GM18511 (cell line): Measurements from ENCODE around the gene TGFB1I1.
A peak's percentile ranks its signal among the peaks of the same experiment; 100 is the strongest.
"Not testable (repeated sequence)": the region's sequence is repeated elsewhere in the genome, so short reads cannot be mapped to it uniquely, and the experiment has no call there.

ENCODE experiments used
- ATAC-seq: cut with Tn5 transposase; IDR thresholded peaks from one replicate; pipeline ENCODE4 v1.9.1; 2021; ENCODE audit warnings: mild to moderate bottlenecking, moderate library complexity; ENCODE audit not compliant: unreplicated experiment

Gene TGFB1I1

DNA sequence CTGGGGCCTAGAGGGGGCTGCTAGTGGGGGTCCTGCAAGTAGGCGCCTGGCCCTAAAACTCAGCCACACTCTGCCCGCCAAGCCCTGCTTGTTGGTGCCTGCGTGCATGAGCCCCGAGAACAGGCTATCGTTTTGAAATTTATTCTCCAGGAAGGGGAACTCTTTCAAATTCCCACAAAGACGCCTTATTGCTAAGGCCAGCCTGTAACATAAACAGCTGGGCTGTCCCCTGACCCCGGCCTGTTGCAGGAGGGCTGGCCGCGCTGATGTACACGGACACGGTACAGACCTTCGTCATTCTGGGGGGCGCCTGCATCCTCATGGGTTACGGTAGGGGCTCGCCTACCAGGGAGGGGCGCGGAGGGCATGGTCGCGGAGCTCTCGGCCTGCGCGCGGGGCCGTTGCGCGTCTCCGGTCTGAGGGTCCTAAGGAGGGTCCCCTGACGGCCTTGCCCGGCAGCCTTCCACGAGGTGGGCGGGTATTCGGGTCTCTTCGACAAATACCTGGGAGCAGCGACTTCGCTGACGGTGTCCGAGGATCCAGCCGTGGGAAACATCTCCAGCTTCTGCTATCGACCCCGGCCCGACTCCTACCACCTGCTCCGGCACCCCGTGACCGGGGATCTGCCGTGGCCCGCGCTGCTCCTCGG is 15.2 kb downstream of the TGFB1I1 start:
- peak; percentile 3 for ATAC-seq

GRCh38 chr16:31487720-31488467 is 15.9 kb downstream of the TGFB1I1 start:
- ATAC-seq, result peak; percentile 85

GRCh38 chr16:31488468-31489297 is 16.7 kb downstream of the TGFB1I1 start:
- no peak for ATAC-seq

DNA sequence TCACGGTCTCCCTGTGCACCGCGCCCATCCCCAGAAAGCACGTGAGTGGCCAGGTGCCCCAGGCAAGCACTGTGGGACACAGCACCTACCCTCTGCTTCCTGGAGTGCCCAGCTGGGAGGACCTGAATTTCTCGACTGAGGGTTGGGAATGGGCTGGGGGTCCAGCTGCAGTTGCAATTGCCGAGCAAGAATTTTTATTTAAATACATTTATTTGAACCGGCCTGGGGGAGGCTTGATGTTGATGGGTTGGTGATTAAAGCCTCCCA is 17.3 kb downstream of the TGFB1I1 start:
- no peak for ATAC-seq

DNA sequence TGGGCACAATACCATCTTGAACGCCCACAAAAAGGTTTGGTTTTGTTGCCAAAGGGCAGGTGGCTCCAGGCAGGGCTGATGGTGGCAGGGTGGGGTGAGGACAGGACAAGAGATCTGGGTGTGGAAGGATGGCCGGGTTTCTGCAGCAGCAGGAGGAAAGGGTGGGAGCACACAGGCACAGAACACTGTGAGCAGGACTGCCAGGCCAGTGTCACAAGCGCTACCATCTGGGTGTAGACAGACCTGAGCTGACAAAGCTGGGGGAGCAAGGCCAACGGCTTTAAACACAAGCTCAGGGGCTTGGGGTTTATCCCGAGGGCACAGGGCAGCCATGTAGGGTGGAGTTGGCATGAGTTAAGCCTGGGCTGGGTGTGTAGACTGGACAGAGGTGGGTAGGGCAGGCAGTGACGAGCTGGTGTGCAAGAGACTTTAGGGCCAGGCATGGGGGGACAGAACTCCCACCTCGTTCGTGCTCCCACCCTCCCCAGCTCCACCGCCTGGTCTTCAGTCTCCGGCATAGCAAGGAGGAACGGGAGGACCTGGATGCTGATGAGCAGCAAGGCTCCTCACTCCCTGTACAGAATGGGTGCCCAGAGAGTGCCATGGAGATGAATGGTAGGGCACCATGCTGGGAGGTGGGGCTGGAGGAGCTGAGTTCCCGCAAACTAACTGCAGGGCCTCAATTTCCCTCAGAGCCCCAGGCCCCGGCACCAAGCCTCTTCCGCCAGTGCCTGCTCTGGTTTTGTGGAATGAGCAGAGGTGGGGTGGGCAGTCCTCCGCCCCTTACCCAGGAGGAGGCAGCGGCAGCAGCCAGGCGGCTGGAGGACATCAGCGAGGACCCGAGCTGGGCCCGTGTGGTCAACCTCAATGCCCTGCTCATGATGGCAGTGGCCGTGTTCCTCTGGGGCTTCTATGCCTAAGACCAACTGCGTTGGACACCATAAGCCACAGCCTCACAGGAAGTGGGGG is 17.9 kb downstream of the TGFB1I1 start:
- ATAC-seq, result no peak

- ATAC-seq, result no peak
These were observed 19.9 kb downstream of the TGFB1I1 start for GRCh38 chr16:31491778-31492418.

- ATAC-seq, result no peak
These were observed 21.7 kb downstream of the TGFB1I1 start for GRCh38 chr16:31493506-31494125.

DNA sequence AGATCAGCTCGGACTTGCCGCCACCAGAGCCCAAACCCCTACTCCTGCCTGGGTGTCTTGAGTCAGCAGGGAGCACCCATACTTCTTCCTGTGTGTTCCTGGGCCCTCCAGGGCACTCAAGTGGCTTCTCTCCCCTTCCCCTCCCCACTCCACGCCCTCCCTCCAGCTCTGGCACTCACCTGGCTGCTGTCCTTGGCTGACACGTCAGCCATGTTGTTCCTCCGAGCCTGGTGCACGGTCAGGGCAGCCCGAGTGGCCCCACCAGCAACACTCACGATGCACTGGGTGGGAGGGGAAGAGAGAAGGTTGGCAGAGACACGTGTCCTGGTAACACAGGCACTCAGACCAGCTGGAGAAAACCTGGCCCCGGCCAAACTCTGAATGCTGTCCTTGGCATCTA is 24.7 kb downstream of the TGFB1I1 start:
- ATAC-seq, result no peak

GRCh38 chr16:31498493-31498892 is 26.5 kb downstream of the TGFB1I1 start:
- no peak for ATAC-seq

GRCh38 chr16:31499928-31500327 is 28.0 kb downstream of the TGFB1I1 start:
- no peak for ATAC-seq

DNA sequence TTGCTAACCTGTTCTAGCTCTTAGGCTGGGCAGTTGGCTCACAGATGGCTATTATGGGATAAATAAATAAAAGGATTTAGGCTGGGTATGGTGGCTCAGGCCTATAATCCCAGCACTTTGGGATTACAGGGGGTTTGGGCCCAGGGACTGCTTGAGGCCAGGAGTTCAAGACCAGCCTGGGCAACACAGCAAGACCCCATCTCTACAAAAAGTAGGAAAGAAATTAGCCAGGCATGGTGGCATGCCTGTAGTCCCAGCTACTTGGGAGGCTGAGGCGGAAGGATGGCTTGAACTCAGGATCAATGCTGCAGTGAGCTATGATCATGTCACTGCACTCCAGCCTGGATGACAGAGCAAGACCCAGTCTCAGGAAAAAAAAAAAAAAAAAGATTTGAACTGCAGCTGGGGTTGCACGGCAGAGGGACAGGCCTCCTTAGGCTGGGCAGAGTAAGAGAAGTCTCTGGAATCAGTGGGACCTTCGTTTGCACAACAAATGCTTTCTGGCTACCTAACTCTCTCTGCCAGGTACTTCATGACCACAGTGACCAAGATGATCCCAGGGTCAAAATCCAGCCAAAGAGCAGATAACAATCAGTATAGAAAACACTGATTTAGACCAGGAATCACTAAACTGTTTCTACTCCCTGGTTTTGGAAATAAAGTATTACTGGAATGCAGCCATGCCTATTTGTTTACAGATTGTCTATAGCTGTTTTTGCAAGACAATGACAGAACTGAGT is 29.4 kb downstream of the TGFB1I1 start:
- no peak for ATAC-seq

DNA sequence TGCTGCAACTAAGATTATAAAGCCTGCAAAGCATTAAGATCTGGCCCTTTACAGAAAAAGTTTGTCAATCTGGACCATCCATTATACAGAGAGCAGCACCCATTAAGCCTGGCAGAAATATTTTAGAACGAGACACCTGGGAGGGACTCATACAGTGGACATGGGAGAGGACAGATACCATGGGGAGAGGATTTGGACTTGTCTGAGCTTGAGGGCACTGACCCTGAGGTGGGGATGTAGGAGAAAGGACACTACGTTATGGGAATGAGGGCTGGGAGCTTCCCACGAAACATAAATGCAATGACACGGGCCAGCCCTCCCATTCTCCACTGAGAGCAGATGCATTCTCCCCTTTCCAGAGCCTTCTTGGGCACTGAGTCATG is 30.0 kb downstream of the TGFB1I1 start:
- ATAC-seq, result no peak

- no peak for ATAC-seq
These were observed 31.0 kb downstream of the TGFB1I1 start for GRCh38 chr16:31502981-31503380.

- ATAC-seq, result not testable (repeated sequence)
These were observed 31.6 kb downstream of the TGFB1I1 start for GRCh38 chr16:31503555-31503954.

- ATAC-seq, result no peak
These were observed 32.2 kb downstream of the TGFB1I1 start for GRCh38 chr16:31504159-31504558.

DNA sequence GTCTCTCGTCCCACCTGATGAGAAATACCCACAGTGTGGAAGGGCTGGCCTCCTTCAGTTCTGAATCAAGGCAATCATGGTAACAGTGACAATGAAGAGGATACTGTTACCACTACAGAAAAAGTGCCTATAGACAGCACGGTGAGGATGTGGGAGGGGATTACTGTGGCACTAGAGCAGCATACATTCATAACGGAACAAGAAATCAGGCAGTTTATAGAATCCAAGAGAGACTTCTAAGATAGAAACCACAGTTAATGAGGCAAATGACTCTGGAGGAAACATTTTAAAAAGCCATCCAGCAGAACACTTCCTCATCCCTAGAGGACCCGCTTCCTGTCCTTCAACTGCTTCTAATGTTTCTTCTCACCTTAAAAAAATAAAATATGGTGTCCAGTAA is 33.5 kb downstream of the TGFB1I1 start:
- peak; percentile 41 for ATAC-seq

DNA sequence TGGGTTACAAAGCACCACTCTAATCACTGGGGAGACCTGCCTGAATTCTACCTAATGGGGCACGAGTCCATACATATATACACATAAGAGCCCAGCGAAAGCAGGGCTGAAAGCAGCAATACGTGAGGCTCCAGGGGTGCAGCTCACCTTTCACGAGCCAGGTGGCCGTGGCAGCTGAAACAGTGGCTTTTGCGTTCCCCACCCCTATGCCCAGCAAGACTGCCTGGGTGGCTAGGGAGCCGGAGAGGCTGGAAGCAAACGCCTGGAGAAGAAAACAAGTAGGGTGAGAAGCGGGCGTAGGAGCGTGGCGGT is 35.6 kb downstream of the TGFB1I1 start:
- ATAC-seq, result peak; percentile 6

DNA sequence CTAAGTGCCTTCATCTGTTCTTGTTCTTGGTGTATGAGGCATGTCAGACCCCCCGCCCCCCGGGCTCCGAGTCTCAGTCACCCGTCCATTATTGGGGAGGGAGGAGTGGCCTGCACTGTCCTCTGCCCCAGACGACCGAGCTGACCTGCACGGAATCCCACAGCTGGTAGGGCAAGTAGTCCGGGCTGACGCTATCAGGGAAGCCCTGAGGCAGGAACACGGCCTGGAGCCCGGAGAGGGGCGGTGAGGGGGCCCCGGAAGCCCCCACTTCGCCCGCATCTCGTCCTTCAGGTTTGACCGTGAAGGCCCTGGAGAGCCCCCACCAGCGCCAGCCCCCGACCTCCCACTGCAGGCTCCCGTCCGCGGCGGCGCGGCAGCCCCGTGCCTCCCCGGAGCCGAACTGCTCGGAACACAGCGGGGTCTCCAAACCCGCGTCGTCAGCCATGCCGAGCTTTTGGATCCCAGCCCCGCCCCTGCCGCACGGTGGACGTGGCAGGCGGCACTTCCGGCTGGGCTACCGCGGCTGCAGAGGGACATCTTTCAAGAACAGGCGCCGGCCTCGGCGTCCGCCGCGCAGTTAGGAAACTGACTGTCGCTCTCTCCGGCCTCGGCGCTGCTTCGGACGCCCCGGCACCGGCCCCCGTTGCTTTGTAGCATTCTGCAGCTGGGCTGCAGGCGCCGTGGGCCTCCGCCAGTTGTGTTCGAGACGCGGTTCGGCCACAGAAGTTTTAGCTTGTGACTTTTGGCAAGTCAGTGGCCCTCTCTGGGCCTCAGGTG is 36.2 kb downstream of the TGFB1I1 start, which contains the start of gene RUSF1:
RUSF1 (minus strand) TSS at position 463 of the 777 bp plus-strand sequence; CDS start at position 445, 18 bp downstream.
- peak; percentile 90 for ATAC-seq
